Sigmoid colon (tissue), 7 donors: ENCODE measurements around the gene PCGF1. TPM values are rescaled to one million over a fixed set of nuclear protein-coding genes. Genes with fewer than 3 reads are reported as not detected.

Experiments used
- DNase-seq: peaks from one replicate; pipeline ENCODE4 v3.0.0-alpha.2; 2019
- H3K27ac ChIP-seq, 4 donors: fragments of 200-600 bp; sonication (generic); one replicate each; pipeline ENCODE4 v1.5.1; 2016 to 2019; ENCODE audit warnings: mild to moderate bottlenecking in 1 of 4
- H3K27me3 ChIP-seq, 3 donors: fragments of 200-600 bp; sonication (generic); one replicate each; pipeline ENCODE4 v1.5.1; 2019; ENCODE audit warnings: mild to moderate bottlenecking in 1 of 3
- H3K36me3 ChIP-seq, 4 donors: fragments of 200-600 bp; sonication (generic); one replicate each; pipeline ENCODE4 v1.5.1; 2016 to 2019
- H3K4me1 ChIP-seq, 4 donors: fragments of 200-600 bp; sonication (generic); one replicate each; pipeline ENCODE4 v1.5.1; 2017 to 2019
- H3K4me3 ChIP-seq, 4 donors: fragments of 200-600 bp; sonication (generic); one replicate each; pipeline ENCODE4 v1.5.1; 2017 to 2019; ENCODE audit warnings: mild to moderate bottlenecking in 2 of 4, moderate library complexity in 1 of 4
- H3K9me3 ChIP-seq, 4 donors: fragments of 200-600 bp in 3 of 4; sonication (generic) in 3 of 4; one replicate each; pipeline versions ENCODE4 v1.5.1 to v1.6.1; 2013 to 2019
- EP300 ChIP-seq, 4 donors: sonication (generic); formaldehyde crosslinking; IDR thresholded peaks; one replicate each; pipeline ENCODE4 v1.6.1; 2017; ENCODE audit warnings: antibody characterized with exemption in 4 of 4
- POLR2A ChIP-seq, 2 donors: fragments of 450-650 bp; IDR thresholded peaks; one replicate each; pipeline ENCODE4 v1.6.1; 2016; ENCODE audit warnings: antibody characterized with exemption in 2 of 2, mild to moderate bottlenecking in 2 of 2, moderate library complexity in 2 of 2
- POLR2AphosphoS5 ChIP-seq, 4 donors: sonication (generic); formaldehyde crosslinking; IDR thresholded peaks; one replicate each; pipeline ENCODE4 v1.6.1; 2017; ENCODE audit warnings: antibody characterized with exemption in 4 of 4
- WGBS, 2 donors: extraction: QIAGEN DNeasy Blood & Tissue Kit; methylation state at CpG; one replicate each; pipeline ENCODE4 v1.1.7; 2013; 5-methylcytosine and 5-hydroxymethylcytosine counted together
- intact Hi-C: fragments of 100-400 bp; cut with DNase I; formaldehyde crosslinking; loops from one replicate; pipeline ENCODE4 v1.15.1; 2023
- polyA plus RNA-seq, 3 donors: library from polyadenylated mRNA; stranded (reverse); fragments of 200-250 nt; gene quantifications; one replicate each; pipeline ENCODE4 v1.2.3, GENCODE V29; 2013
- total RNA-seq, 4 donors: library from RNA; depleted of rRNA; stranded (reverse); fragments of >200 nt; gene quantifications; one replicate each; pipeline ENCODE4 v1.1.0, GENCODE V29; 2016
- TF ChIP-seq, protein P1 (sequence below), 4 experiments: fragments of 450-650 bp in 3 of 4; fragments of 200-600 bp in 1 of 4; IDR thresholded peaks; one replicate each; pipeline ENCODE4 v1.5.1; 2016 to 2019; ENCODE audit warnings: antibody characterized with exemption in 4 of 4, mild to moderate bottlenecking in 3 of 4, moderate library complexity in 2 of 4
- donor health status: healthy with polysubstance abuse.
- donor health status: Bipolar disorder and iron deficiency.
- donor health status: healthy.

The PCGF1 gene
- total and polyA plus RNA-seq, 7 donors, result 8.9 to 22.8 (median 15.7) TPM

DNA sequence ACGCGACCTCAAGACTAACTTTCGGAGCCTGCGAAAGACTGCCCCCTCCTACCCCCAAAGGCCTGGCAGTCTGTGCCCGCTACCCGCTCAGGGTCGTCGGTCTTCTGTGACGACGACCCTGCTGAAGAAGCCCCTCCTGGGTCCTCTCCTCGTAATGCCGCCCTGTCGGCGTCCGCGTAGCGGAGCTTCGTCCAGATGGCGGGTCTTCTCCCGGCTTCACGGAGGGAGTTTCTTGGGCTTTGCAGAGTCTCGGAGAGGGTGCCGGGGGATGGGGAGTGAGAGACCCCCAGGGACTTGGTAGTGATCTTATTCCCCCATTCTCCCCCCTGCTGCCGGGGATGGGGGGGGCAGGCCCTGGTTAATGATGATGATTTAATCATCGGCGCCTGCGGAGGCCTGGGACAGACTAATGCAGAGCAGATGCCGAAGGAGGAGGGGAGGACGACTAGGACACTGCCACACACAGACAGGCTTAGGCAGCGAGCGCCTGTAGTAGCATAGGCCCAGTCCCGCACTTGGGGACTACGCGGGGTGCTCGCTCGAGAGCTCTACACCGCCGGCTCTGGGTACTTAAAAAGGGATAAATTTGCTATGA lies 528 bp upstream of the PCGF1 start:
- Histone ChIP-seq H3K27me3 (peaks cover 6 to 75% (median 34%) of the 10 kb centered on the region in 3 donors), H3K27ac (peak overlapping the region; percentile 96 to 99 (median 97)), H3K9me3 (no peaks in the 10 kb centered on the region), H3K36me3 (peaks cover 0 to 20% (median 12%) of the 10 kb centered on the region in 4 donors), H3K4me3 (peak overlapping the region; percentile 60 to 87 (median 76)), H3K4me1 (peaks cover 0 to 39% (median 30%) of the 10 kb centered on the region in 4 donors)
- TF ChIP-seq EP300 (IDR thresholded peaks at IDR 0.05) (no peak), POLR2A (IDR thresholded peaks at IDR 0.05) (no peak), POLR2AphosphoS5 (IDR thresholded peaks at IDR 0.05) (no peak)
- TF ChIP-seq, protein P1, sequence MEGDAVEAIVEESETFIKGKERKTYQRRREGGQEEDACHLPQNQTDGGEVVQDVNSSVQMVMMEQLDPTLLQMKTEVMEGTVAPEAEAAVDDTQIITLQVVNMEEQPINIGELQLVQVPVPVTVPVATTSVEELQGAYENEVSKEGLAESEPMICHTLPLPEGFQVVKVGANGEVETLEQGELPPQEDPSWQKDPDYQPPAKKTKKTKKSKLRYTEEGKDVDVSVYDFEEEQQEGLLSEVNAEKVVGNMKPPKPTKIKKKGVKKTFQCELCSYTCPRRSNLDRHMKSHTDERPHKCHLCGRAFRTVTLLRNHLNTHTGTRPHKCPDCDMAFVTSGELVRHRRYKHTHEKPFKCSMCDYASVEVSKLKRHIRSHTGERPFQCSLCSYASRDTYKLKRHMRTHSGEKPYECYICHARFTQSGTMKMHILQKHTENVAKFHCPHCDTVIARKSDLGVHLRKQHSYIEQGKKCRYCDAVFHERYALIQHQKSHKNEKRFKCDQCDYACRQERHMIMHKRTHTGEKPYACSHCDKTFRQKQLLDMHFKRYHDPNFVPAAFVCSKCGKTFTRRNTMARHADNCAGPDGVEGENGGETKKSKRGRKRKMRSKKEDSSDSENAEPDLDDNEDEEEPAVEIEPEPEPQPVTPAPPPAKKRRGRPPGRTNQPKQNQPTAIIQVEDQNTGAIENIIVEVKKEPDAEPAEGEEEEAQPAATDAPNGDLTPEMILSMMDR (IDR thresholded peaks at IDR 0.05), result no peak
- no peak for DNase-seq
- 7 to 10% methylated on average over 38 of the region's 38 CpGs for WGBS, 2 donors
- intact Hi-C loops, result loop anchor here (1.0 kb wide), 3 partner anchors 21 to 46 kb away; partner anchors contain the start of genes AUP1, DOK1, HTRA2 and TTC31

- 92 to 96% methylated on average over 14 of the region's 14 CpGs for WGBS, 2 donors
- H3K36me3 ChIP-seq, result peaks cover 0 to 20% (median 12%) of the 10 kb centered on the region in 4 donors
- H3K27ac ChIP-seq, result no peak overlapping the region
- TF ChIP-seq POLR2A (IDR thresholded peaks at IDR 0.05) (no peak), EP300 (IDR thresholded peaks at IDR 0.05) (no peak), POLR2AphosphoS5 (IDR thresholded peaks at IDR 0.05) (no peak)
- TF ChIP-seq, protein P1 (IDR thresholded peaks at IDR 0.05), result no peak
- H3K4me1 ChIP-seq, result peaks cover 0 to 49% (median 40%) of the 10 kb centered on the region in 4 donors
- H3K9me3 ChIP-seq, result no peaks in the 10 kb centered on the region
- no peak for DNase-seq
- H3K4me3 ChIP-seq, result no peak overlapping the region
- intact Hi-C loops, result no loop called here
- H3K27me3 ChIP-seq, result peaks cover 22 to 75% (median 32%) of the 10 kb centered on the region in 3 donors
Measured at GRCh38 chr2:74505448-74506246, 1.8 kb downstream of the PCGF1 start.

- H3K27ac ChIP-seq, result peak overlapping the region in 2 of 4 donors; percentile 64 to 75
- 96% methylated on average over 3 of the region's 3 CpGs for WGBS, 2 donors
- TF ChIP-seq EP300 (IDR thresholded peaks at IDR 0.05), result no peak
- TF ChIP-seq POLR2A (IDR thresholded peaks at IDR 0.05), result no peak
- TF ChIP-seq, protein P1 (IDR thresholded peaks at IDR 0.05), result no peak
- TF ChIP-seq POLR2AphosphoS5 (IDR thresholded peaks at IDR 0.05), result no peak
- H3K4me1 ChIP-seq, result peaks cover 0 to 54% (median 43%) of the 10 kb centered on the region in 4 donors
- H3K9me3 ChIP-seq, result no peaks in the 10 kb centered on the region
- no peak for DNase-seq
- peak overlapping the region in 1 of 4 donors; percentile 48 for H3K4me3 ChIP-seq
- H3K27me3 ChIP-seq, result peaks cover 31 to 75% (median 31%) of the 10 kb centered on the region in 3 donors
- H3K36me3 ChIP-seq, result peaks cover 0 to 20% (median 12%) of the 10 kb centered on the region in 4 donors
- intact Hi-C loops, result no loop called here
Measured at GRCh38 chr2:74504591-74504990, 2.9 kb downstream of the PCGF1 start.

DNA sequence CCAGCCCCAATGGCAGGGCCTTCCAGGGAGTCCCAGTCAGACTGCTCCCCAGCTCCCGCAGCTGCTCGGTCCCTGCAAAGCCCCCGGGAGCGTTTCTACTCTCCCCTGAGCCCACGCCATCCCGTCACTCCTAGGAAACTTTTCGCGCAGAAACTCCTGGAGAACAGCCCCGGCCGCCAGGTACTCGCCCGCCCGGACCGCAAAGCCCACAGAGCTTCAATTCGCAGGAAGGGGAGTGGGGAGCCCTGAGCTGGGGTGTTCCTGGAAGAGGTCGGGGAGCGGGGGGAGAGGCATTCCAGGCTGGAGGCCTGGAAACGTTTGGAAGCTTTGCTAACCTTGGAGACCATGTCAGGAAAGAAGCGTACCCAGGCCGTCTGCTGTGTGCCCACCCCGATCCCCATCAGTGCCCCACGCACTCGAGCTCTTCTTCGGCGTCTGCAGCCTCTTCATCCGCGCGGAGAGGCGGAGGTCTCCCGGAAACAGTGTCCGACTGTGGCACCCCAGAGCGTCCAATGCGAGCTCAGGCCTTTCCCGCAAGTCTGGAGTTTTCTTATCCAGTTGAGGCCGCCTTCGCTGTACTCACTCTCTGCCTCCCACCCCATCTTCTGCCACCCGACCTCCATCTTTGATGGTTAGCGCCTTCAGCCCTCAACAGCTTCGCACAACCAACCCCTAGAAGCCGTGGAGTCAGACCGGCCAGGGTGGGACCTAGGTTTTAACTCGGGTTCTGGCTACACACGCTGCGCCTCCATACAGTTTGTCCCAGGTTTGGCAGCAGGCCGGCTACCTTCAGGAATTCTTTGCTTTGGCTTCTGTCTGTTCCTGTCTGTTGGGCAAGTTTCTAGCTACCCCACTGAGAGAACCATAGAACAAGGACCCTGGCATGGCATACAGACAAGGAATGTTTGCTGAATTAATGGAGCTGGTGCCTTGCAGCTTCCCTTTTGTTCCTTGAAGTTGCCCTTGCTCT lies 3.7 kb downstream of the PCGF1 start:
- DNase-seq, result no peak
- H3K27me3 ChIP-seq, result peaks cover 39 to 81% (median 39%) of the 10 kb centered on the region in 3 donors
- WGBS, 2 donors, result 60 to 70% methylated on average over 45 of the region's 45 CpGs
- TF ChIP-seq EP300 (IDR thresholded peaks at IDR 0.05) (no peak), POLR2AphosphoS5 (IDR thresholded peaks at IDR 0.05) (no peak), POLR2A (IDR thresholded peaks at IDR 0.05) (no peak)
- TF ChIP-seq, protein P1 (IDR thresholded peaks at IDR 0.05), result no peak
- H3K36me3 ChIP-seq, result peaks cover 0 to 20% (median 12%) of the 10 kb centered on the region in 4 donors
- H3K27ac ChIP-seq, result peak overlapping the region; percentile 52 to 76 (median 70)
- peaks cover 0 to 62% (median 51%) of the 10 kb centered on the region in 4 donors for H3K4me1 ChIP-seq
- peak overlapping the region; percentile 26 to 56 (median 44) for H3K4me3 ChIP-seq
- H3K9me3 ChIP-seq, result no peaks in the 10 kb centered on the region
- intact Hi-C loops, result no loop called here
